Parathyroid adenoma (tissue), 2 donors: ENCODE results near the gene POLD2.

ENCODE experiments used
- H2AFZ ChIP-seq: fragments of 300-600 bp; sonication (generic); one replicate; pipeline ENCODE4 v1.7.0; 2017; ENCODE audit warnings: antibody characterized with exemption, mild to moderate bottlenecking
- H3K27ac ChIP-seq: fragments of 300-600 bp; sonication (generic); one replicate; pipeline ENCODE4 v1.7.0; 2017
- H3K27me3 ChIP-seq: fragments of 300-600 bp; sonication (generic); one replicate; pipeline ENCODE4 v1.7.0; 2017; ENCODE audit warnings: low read length; ENCODE audit not compliant: control insufficient read depth, insufficient read depth
- H3K36me3 ChIP-seq: fragments of 300-600 bp; sonication (generic); one replicate; pipeline ENCODE4 v1.7.0; 2017; ENCODE audit warnings: low read length; ENCODE audit not compliant: control insufficient read depth, insufficient read depth
- H3K4me1 ChIP-seq: fragments of 300-600 bp; sonication (generic); one replicate; pipeline ENCODE4 v1.7.0; 2017; ENCODE audit warnings: control low read depth
- H3K4me2 ChIP-seq: fragments of 300-600 bp; sonication (generic); one replicate; pipeline ENCODE4 v1.7.0; 2017; ENCODE audit warnings: low read length
- H3K4me3 ChIP-seq: fragments of 300-600 bp; sonication (generic); one replicate; pipeline ENCODE4 v1.7.0; 2017; ENCODE audit warnings: low read depth, low read length
- H3K79me2 ChIP-seq: fragments of 300-600 bp; sonication (generic); one replicate; pipeline ENCODE4 v1.7.0; 2017; ENCODE audit warnings: control low read depth
- H3K9ac ChIP-seq: fragments of 300-600 bp; sonication (generic); one replicate; pipeline ENCODE4 v1.7.0; 2017; ENCODE audit warnings: mild to moderate bottlenecking
- H3K9me3 ChIP-seq: fragments of 300-600 bp; sonication (generic); one replicate; pipeline ENCODE4 v1.7.0; 2017; ENCODE audit warnings: low read length; ENCODE audit not compliant: control insufficient read depth
- TF ChIP-seq, protein P1 (sequence below): fragments of 300-600 bp; sonication (generic); IDR thresholded peaks from one replicate; pipeline ENCODE4 v1.7.0; 2017; ENCODE audit warnings: antibody characterized with exemption, mild to moderate bottlenecking
- donor health status: primary hyperparathyroidism.

Gene POLD2

DNA sequence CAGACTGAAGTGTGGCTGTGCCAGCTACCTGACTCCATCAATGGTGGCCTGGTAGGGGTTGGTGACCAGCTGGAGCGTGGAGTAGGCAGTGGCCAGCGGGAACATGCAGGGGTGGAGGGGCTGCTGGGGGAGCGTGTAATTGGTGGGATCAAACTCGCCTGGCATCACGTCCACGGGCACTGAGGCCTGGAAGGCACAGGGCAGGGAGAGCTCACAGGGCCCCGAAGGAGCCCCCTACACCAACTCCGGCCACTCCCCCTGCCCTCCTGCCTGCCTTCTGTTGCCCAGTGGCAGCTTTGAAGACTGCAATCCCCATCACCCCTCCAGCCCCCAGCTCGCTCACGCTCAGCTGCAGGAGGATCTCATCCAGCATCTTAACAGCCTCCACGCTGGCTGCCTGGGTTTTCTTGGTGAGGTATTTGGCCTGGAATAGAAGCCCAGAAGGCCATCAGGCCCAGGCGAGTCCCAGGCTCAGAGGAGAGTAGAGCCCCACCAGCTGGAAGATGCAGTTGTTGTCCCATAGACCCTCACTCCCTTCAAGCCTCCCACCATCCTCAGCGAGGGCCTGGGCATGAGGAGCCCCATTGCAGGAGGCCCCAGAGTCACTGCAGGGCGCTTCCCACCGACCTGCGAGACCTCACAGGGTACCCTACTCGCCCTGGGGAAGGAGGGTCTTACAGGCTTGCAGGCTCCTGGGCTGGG, 7.1 kb downstream of the POLD2 start:
- Histone ChIP-seq H3K4me2 (no peak overlapping the region), H3K9me3 (no peaks in the 10 kb centered on the region), H3K79me2 (peaks cover 2% of the 10 kb centered on the region), H3K4me1 (no peaks in the 10 kb centered on the region), H3K27me3 (no peaks in the 10 kb centered on the region), H3K27ac (no peak overlapping the region), H2AFZ (no peak overlapping the region), H3K9ac (no peak overlapping the region), H3K4me3 (no peak overlapping the region), H3K36me3 (no peaks in the 10 kb centered on the region)
- TF ChIP-seq, protein P1, sequence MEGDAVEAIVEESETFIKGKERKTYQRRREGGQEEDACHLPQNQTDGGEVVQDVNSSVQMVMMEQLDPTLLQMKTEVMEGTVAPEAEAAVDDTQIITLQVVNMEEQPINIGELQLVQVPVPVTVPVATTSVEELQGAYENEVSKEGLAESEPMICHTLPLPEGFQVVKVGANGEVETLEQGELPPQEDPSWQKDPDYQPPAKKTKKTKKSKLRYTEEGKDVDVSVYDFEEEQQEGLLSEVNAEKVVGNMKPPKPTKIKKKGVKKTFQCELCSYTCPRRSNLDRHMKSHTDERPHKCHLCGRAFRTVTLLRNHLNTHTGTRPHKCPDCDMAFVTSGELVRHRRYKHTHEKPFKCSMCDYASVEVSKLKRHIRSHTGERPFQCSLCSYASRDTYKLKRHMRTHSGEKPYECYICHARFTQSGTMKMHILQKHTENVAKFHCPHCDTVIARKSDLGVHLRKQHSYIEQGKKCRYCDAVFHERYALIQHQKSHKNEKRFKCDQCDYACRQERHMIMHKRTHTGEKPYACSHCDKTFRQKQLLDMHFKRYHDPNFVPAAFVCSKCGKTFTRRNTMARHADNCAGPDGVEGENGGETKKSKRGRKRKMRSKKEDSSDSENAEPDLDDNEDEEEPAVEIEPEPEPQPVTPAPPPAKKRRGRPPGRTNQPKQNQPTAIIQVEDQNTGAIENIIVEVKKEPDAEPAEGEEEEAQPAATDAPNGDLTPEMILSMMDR: no peak

DNA sequence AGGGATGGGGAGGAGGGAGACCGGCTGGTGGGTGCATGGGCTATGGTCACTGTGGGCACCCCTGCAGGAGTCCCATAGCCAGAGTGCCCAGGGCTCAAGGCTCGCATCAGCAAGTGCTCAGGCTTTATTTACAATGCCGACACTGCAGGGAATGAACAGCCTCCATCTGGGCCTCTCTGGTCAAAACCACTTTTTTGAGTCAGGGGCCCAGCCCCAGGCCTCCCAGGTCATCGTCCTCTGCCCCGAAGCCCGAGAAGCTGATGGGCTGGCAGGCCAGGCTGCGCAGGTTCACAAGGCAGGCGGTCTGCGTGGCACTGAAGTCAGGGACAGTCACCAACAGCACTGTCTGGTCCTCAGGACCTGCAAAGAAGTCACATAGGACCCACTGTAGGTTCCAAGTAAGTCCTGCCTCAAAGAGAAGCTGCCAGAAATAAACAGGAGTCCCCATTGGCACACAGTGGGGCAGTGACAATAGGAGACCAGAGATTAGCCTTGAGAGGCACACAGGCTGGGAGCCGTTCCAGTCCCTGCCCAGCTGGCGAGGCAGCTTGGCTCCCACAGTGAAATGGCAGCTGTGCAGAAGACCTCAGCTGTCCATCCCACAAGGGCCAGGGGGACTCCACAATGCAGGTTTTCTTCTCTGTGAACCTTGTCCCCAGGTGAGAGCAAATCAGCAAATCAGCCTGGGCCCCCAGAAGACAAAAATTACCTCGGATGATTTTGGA, 8.6 kb downstream of the POLD2 start:
- no peak overlapping the region for H3K27ac ChIP-seq
- no peak overlapping the region for H3K4me3 ChIP-seq
- H3K4me1 ChIP-seq: no peaks in the 10 kb centered on the region
- H3K4me2 ChIP-seq: no peak overlapping the region
- no peaks in the 10 kb centered on the region for H3K36me3 ChIP-seq
- no peak overlapping the region for H3K9ac ChIP-seq
- no peak overlapping the region for H2AFZ ChIP-seq
- TF ChIP-seq, protein P1: no peak
- no peaks in the 10 kb centered on the region for H3K9me3 ChIP-seq
- no peaks in the 10 kb centered on the region for H3K27me3 ChIP-seq
- H3K79me2 ChIP-seq: no peaks in the 10 kb centered on the region

DNA sequence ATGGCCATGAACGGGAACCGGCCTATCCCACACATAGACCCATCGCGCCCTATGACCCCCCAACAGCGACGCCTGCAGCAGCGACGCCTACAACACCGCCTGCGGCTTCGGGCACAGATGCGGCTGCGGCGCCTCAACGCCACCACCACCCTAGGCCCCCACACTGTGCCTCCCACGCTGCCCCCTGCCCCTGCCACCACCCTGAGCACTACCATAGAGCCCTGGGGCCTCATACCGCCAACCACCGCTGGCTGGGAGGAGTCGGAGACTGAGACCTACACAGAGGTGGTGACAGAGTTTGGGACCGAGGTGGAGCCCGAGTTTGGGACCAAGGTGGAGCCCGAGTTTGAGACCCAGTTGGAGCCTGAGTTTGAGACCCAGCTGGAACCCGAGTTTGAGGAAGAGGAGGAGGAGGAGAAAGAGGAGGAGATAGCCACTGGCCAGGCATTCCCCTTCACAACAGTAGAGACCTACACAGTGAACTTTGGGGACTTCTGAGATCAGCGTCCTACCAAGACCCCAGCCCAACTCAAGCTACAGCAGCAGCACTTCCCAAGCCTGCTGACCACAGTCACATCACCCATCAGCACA, 9.5 kb downstream of the POLD2 start:
- no peaks in the 10 kb centered on the region for H3K4me1 ChIP-seq
- H3K9me3 ChIP-seq: no peaks in the 10 kb centered on the region
- H3K36me3 ChIP-seq: no peaks in the 10 kb centered on the region
- no peak overlapping the region for H3K4me2 ChIP-seq
- H3K27me3 ChIP-seq: no peaks in the 10 kb centered on the region
- H3K79me2 ChIP-seq: no peaks in the 10 kb centered on the region
- no peak overlapping the region for H2AFZ ChIP-seq
- TF ChIP-seq, protein P1: no peak
- no peak overlapping the region for H3K27ac ChIP-seq
- no peak overlapping the region for H3K9ac ChIP-seq
- H3K4me3 ChIP-seq: no peak overlapping the region

DNA sequence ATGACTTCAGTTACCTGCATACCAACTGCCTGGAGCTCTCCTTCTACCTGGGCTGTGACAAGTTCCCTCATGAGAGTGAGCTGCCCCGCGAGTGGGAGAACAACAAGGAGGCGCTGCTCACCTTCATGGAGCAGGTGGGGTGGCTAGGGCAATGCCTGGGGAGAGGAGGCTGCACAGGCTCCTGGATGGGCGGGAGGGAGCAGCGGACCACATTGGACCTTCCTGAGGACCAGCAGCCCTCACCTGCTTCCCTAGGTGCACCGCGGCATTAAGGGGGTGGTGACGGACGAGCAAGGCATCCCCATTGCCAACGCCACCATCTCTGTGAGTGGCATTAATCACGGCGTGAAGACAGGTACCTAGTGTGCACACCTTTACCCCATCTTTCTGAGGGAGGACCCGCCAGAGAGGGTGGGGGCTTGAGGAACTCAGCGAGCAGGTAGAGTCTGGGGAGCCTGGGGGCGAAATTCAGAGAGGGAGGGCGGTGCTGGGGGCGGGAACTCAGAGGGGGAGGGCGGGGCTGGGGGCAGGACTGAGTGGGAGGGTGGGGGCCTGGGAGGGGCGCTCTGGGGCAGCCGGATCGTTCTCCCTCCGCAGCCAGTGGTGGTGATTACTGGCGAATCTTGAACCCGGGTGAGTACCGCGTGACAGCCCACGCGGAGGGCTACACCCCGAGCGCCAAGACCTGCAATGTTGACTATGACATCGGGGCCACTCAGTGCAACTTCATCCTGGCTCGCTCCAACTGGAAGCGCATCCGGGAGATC, 10.2 kb downstream of the POLD2 start:
- no peaks in the 10 kb centered on the region for H3K79me2 ChIP-seq
- H3K4me2 ChIP-seq: no peak overlapping the region
- no peaks in the 10 kb centered on the region for H3K27me3 ChIP-seq
- TF ChIP-seq, protein P1: no peak
- no peaks in the 10 kb centered on the region for H3K36me3 ChIP-seq
- H3K4me1 ChIP-seq: no peaks in the 10 kb centered on the region
- no peak overlapping the region for H2AFZ ChIP-seq
- no peak overlapping the region for H3K27ac ChIP-seq
- no peaks in the 10 kb centered on the region for H3K9me3 ChIP-seq
- no peak overlapping the region for H3K4me3 ChIP-seq
- no peak overlapping the region for H3K9ac ChIP-seq
